ENCODE results near the gene MTURN.
A peak's percentile ranks its signal among the peaks of the same experiment; 100 is the strongest.

MTURN gene

DNA sequence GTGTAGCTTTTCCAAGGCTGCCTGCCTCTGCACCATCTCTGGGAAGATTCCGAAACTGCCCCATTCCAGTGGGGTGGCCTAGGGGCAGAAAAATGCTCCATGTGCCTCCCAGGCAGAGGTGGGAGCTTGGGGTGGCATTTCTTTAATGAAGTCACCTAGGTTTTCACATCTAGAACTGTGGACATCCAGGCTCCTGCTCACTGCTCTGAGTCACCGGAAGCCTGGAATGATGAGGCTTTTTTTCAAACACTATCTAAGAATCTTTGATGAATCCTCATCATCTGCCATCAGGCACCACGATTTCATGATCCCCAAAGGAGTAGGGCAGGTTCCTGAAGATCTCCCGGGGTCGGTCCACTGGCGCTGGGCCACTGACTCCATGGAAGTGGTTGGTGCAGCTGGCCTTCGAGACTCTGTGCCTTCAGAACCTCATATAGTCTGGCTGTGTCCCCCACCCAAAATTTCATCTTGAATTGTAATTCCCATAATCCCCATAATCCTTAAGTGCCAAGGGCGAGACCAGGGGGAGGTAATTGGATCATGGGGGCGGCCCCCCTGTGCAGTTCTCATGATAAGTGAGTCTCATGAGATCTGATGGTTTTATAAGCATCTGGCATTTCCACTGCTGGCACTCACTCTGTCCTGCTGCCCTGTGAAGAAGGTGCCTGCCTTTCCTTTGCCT lies 37.1 kb downstream of the MTURN start:
- peaks cover 20% of the 10 kb centered on the region for H3K4me1 ChIP-seq
- TF ChIP-seq, protein P1, sequence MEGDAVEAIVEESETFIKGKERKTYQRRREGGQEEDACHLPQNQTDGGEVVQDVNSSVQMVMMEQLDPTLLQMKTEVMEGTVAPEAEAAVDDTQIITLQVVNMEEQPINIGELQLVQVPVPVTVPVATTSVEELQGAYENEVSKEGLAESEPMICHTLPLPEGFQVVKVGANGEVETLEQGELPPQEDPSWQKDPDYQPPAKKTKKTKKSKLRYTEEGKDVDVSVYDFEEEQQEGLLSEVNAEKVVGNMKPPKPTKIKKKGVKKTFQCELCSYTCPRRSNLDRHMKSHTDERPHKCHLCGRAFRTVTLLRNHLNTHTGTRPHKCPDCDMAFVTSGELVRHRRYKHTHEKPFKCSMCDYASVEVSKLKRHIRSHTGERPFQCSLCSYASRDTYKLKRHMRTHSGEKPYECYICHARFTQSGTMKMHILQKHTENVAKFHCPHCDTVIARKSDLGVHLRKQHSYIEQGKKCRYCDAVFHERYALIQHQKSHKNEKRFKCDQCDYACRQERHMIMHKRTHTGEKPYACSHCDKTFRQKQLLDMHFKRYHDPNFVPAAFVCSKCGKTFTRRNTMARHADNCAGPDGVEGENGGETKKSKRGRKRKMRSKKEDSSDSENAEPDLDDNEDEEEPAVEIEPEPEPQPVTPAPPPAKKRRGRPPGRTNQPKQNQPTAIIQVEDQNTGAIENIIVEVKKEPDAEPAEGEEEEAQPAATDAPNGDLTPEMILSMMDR (IDR thresholded peaks at IDR 0.05; ENCODE audit: low read depth, low read length) = no peak
- no peaks in the 10 kb centered on the region for H3K9me3 ChIP-seq
- DNase-seq = no peak
- no peaks in the 10 kb centered on the region for H3K27me3 ChIP-seq
- no peaks in the 10 kb centered on the region for H3K36me3 ChIP-seq
- H3K4me3 ChIP-seq (ENCODE audit: low read depth, low read length) = no peak overlapping the region

DNA sequence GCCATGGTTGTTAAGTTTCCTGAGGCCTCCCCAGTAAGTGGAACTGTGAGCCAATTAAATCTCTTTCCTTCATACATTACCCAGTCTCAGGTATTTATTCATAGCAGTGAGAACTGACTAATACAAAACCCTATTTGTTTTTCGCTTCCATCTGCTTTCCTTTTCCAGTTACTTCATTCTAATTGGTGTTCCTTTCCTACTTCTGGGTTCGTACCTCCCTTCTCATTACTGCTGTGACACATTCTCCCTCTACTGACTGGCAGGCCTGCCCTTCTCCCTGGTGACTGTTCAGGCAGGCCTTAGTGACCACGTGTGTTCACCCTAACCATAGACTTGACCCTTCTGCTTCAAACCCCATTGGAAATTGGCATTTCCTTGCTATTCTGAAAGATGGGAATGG lies 37.7 kb downstream of the MTURN start:
- no peak for DNase-seq
- Histone ChIP-seq H3K27me3 (no peaks in the 10 kb centered on the region), H3K4me3 (ENCODE audit: low read depth, low read length) (no peak overlapping the region), H3K9me3 (no peaks in the 10 kb centered on the region), H3K36me3 (no peaks in the 10 kb centered on the region), H3K4me1 (peaks cover 20% of the 10 kb centered on the region)
- TF ChIP-seq, protein P1 (IDR thresholded peaks at IDR 0.05; ENCODE audit: low read depth, low read length) = no peak

DNA sequence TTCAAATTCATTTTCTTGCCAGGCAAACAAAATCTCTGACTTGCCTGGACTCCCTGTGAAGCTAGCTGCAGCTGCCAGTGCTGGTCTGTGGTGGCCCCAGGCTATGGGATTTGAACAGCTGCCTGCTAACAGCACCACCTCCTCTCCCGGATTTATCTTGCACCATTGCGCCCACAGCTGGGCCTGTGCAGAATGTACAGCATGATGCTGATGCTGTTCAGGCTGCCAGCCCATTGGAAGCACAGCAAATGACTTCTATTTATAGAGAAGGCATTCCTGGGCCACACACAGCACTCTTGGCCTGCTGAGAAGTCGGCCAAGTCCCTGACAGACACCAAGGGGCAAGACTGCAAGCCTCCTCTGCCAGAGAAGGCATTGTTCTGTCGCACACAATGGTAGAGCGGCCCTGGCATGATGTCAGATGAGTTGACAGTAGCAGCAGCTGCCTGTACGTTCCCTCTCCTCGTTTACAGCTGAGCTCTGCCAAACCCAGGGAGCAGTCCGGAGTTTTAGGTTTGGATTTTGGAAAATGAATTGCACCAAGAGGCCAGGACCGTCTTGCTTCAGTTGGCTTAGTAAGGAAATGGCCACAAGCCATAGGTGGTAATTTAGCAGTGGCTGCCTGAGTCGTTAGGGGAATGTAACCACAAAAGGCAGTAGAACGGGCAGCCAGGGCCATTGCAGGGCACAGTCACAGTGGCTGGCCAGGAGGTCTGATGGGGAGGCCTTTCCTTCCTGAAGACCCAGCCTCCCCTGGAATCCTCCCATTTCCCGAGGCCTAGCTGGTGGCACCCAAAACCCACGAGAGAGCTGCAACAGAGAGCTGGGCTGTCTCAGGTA lies 38.5 kb downstream of the MTURN start:
- peak; percentile 95 for DNase-seq
- peaks cover 20% of the 10 kb centered on the region for H3K4me1 ChIP-seq
- TF ChIP-seq, protein P1 (IDR thresholded peaks at IDR 0.05; ENCODE audit: low read depth, low read length) = peak; percentile 61

DNA sequence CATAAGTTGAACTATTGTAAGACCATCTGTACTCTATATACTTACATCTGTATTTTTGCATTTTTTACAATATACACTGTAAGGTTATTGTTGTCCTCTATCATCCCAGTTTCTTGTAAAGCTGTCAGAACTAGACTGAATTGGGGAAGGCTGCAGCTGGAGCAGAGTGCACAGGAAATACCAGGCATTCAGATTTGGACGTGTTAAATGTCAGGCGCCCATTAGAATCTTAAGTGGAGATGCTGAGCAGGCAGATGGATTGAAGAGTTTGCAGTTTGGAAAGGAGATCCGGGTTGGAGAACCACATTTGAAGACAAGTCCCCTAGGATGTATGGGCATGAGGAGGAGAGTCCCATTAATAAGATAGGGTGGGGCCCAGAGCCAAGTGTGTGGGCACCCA lies 40.4 kb downstream of the MTURN start:
- Histone ChIP-seq H3K4me1 (peaks cover 20% of the 10 kb centered on the region), H3K36me3 (no peaks in the 10 kb centered on the region), H3K4me3 (ENCODE audit: low read depth, low read length) (no peak overlapping the region), H3K27me3 (no peaks in the 10 kb centered on the region), H3K9me3 (no peaks in the 10 kb centered on the region)
- DNase-seq = no peak
- TF ChIP-seq, protein P1 (IDR thresholded peaks at IDR 0.05; ENCODE audit: low read depth, low read length) = no peak

More for the DNA sequence above, 38.5 kb downstream of the MTURN start:
- Histone ChIP-seq H3K27me3 (no peaks in the 10 kb centered on the region), H3K9me3 (no peaks in the 10 kb centered on the region), H3K36me3 (no peaks in the 10 kb centered on the region), H3K4me3 (ENCODE audit: low read depth, low read length) (no peak overlapping the region)

DNA sequence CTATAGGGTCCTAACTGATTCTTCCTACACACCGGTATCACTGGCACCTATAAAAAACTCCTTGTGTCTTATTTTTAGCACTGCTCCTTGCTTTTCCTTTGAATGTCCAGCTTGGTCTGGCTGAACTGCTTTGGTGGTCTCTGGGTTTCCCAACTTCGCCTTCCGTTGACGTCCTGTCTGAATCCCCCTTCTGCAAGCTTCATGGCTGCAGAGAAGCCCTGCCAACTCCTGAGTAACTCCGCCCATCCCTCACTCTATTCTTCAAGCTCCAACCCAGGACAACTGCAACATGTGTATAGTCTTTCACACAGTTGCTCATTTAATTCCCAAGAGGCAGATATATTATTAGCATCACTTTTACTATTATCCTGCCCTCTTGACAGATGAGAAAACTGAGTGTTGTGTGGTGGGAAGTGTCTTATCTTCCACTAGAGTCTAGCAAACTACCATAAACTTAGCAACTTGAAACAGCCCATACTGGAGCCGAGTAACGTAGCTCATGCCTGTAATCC lies 40.9 kb downstream of the MTURN start:
- no peaks in the 10 kb centered on the region for H3K27me3 ChIP-seq
- H3K4me1 ChIP-seq = peaks cover 20% of the 10 kb centered on the region
- no peaks in the 10 kb centered on the region for H3K9me3 ChIP-seq
- no peaks in the 10 kb centered on the region for H3K36me3 ChIP-seq
- no peak for DNase-seq
- no peak overlapping the region for H3K4me3 ChIP-seq (ENCODE audit: low read depth, low read length)
- TF ChIP-seq, protein P1 (IDR thresholded peaks at IDR 0.05; ENCODE audit: low read depth, low read length) = no peak
